ENCODE data around the gene HDDC2. TPM values are rescaled to one million over a fixed set of nuclear protein-coding genes. Genes with fewer than 3 reads are reported as not detected.
"Not testable (repeated sequence)": the region's sequence is repeated elsewhere in the genome, so short reads cannot be mapped to it uniquely, and the experiment has no call there.

Gene HDDC2
- total RNA-seq, 1 donor from 2014 or later, result 18.4 TPM

DNA sequence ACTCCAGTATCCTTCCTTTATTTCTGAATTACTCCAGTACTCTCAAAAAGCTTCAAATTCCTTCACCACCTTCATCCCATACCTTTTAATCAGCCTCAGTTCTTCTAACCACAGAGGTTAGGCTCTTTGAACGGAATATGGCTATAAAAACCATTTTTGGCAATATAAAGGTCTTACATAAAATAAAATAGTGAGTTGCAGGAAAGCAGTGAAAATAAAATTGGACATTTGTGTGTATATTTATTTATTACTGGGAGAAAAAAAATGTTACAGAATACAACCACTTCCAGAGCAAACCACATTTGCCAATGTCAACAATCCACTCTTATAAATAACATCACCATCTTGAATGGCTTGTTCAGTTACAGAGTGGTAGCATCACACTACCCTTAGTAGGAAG, 7.7 kb downstream of the HDDC2 start:
- H3K36me3 Mint-ChIP-seq (ENCODE audit: low read depth, unreplicated experiment), result peaks cover 4% of the 10 kb centered on the region
- TF ChIP-seq, protein P1, sequence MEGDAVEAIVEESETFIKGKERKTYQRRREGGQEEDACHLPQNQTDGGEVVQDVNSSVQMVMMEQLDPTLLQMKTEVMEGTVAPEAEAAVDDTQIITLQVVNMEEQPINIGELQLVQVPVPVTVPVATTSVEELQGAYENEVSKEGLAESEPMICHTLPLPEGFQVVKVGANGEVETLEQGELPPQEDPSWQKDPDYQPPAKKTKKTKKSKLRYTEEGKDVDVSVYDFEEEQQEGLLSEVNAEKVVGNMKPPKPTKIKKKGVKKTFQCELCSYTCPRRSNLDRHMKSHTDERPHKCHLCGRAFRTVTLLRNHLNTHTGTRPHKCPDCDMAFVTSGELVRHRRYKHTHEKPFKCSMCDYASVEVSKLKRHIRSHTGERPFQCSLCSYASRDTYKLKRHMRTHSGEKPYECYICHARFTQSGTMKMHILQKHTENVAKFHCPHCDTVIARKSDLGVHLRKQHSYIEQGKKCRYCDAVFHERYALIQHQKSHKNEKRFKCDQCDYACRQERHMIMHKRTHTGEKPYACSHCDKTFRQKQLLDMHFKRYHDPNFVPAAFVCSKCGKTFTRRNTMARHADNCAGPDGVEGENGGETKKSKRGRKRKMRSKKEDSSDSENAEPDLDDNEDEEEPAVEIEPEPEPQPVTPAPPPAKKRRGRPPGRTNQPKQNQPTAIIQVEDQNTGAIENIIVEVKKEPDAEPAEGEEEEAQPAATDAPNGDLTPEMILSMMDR (IDR thresholded peaks at IDR 0.05; ENCODE audit: unreplicated experiment), result no peak
- no peak overlapping the region for H3K4me3 Mint-ChIP-seq (ENCODE audit: unreplicated experiment)

DNA sequence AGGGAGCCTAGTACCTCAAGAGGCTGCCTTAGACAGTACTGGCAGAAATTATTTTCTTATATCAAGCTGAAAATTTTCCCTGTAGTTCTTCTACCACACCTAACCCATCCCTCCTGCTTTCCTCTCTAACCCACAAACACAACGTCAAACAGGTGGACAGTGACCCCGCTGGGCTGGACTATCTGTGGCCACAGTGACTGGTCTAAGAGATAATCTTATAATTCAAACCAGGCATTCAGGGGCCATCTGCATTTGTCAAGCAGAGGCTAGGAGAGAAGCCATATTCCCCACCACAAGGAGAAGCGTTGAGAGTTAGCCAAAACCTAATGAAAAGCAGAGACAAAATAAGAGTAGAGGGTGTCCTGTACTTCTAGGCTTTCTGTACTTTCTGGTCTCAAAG, 8.2 kb downstream of the HDDC2 start:
- TF ChIP-seq, protein P1 (IDR thresholded peaks at IDR 0.05; ENCODE audit: unreplicated experiment), result no peak
- Mint-ChIP-seq H3K9me3 (ENCODE audit: unreplicated experiment) (no peaks in the 10 kb centered on the region), H3K4me3 (ENCODE audit: unreplicated experiment) (no peak overlapping the region), H3K36me3 (ENCODE audit: low read depth, unreplicated experiment) (peaks cover 4% of the 10 kb centered on the region), H3K4me1 (ENCODE audit: unreplicated experiment) (peaks cover 27% of the 10 kb centered on the region), H3K27ac (ENCODE audit: unreplicated experiment) (no peak overlapping the region), H3K27me3 (ENCODE audit: unreplicated experiment) (no peaks in the 10 kb centered on the region)
- DNase-seq (ENCODE audit: low spot score), result no peak

More for the DNA sequence above, 7.7 kb downstream of the HDDC2 start:
- Mint-ChIP-seq H3K27ac (ENCODE audit: unreplicated experiment) (no peak overlapping the region), H3K27me3 (ENCODE audit: unreplicated experiment) (no peaks in the 10 kb centered on the region), H3K9me3 (ENCODE audit: unreplicated experiment) (no peaks in the 10 kb centered on the region), H3K4me1 (ENCODE audit: unreplicated experiment) (peaks cover 28% of the 10 kb centered on the region)
- no peak for DNase-seq (ENCODE audit: low spot score)

GRCh38 chr6:125287718-125288117, 14.0 kb downstream of the HDDC2 start:
- Mint-ChIP-seq H3K27ac (ENCODE audit: unreplicated experiment) (no peak overlapping the region), H3K4me1 (ENCODE audit: unreplicated experiment) (peaks cover 11% of the 10 kb centered on the region), H3K27me3 (ENCODE audit: unreplicated experiment) (no peaks in the 10 kb centered on the region), H3K36me3 (ENCODE audit: low read depth, unreplicated experiment) (peaks cover 42% of the 10 kb centered on the region), H3K9me3 (ENCODE audit: unreplicated experiment) (no peaks in the 10 kb centered on the region), H3K4me3 (ENCODE audit: unreplicated experiment) (peak overlapping the region; percentile 60)
- DNase-seq (ENCODE audit: low spot score), result no peak
- TF ChIP-seq, protein P1 (IDR thresholded peaks at IDR 0.05; ENCODE audit: unreplicated experiment), result no peak

GRCh38 chr6:125285936-125286335, 15.8 kb downstream of the HDDC2 start:
- Mint-ChIP-seq H3K4me3 (ENCODE audit: unreplicated experiment) (no peak overlapping the region), H3K36me3 (ENCODE audit: low read depth, unreplicated experiment) (peaks cover 47% of the 10 kb centered on the region), H3K27ac (ENCODE audit: unreplicated experiment) (no peak overlapping the region), H3K27me3 (ENCODE audit: unreplicated experiment) (no peaks in the 10 kb centered on the region), H3K4me1 (ENCODE audit: unreplicated experiment) (peaks cover 3% of the 10 kb centered on the region), H3K9me3 (ENCODE audit: unreplicated experiment) (peaks cover 4% of the 10 kb centered on the region)
- DNase-seq (ENCODE audit: low spot score), result no peak
- TF ChIP-seq, protein P1 (IDR thresholded peaks at IDR 0.05; ENCODE audit: unreplicated experiment), result no peak

DNA sequence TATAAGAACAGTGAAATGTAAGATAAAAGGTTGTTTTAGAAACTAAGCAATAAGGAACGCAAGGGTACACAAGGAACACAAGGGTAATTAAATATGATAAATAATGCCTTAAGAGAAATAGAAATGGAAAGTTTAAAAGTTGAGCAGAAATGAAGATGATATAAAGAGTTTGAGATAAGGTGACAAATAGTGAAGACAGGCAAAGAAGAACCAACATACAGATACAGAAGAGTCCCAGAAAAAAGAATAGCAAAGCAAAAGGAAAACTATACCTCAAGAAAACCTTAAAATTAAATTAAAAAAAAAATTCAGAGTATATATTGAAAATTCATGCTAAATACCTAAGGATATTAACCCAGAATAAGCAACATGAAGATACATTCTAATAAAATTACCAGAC, 16.4 kb downstream of the HDDC2 start:
- H3K27ac Mint-ChIP-seq (ENCODE audit: unreplicated experiment), result no peak overlapping the region
- DNase-seq (ENCODE audit: low spot score), result no peak
- H3K27me3 Mint-ChIP-seq (ENCODE audit: unreplicated experiment), result no peaks in the 10 kb centered on the region
- TF ChIP-seq, protein P1 (IDR thresholded peaks at IDR 0.05; ENCODE audit: unreplicated experiment), result no peak
- H3K4me3 Mint-ChIP-seq (ENCODE audit: unreplicated experiment), result no peak overlapping the region
- peaks cover 50% of the 10 kb centered on the region for H3K36me3 Mint-ChIP-seq (ENCODE audit: low read depth, unreplicated experiment)
- H3K4me1 Mint-ChIP-seq (ENCODE audit: unreplicated experiment), result peaks cover 3% of the 10 kb centered on the region
- peaks cover 4% of the 10 kb centered on the region for H3K9me3 Mint-ChIP-seq (ENCODE audit: unreplicated experiment)

GRCh38 chr6:125282470-125282869, 19.3 kb downstream of the HDDC2 start:
- H3K4me3 Mint-ChIP-seq (ENCODE audit: unreplicated experiment); DNase-seq (ENCODE audit: low spot score); H3K4me1 Mint-ChIP-seq (ENCODE audit: unreplicated experiment); H3K27me3 Mint-ChIP-seq (ENCODE audit: unreplicated experiment); H3K27ac Mint-ChIP-seq (ENCODE audit: unreplicated experiment); H3K9me3 Mint-ChIP-seq (ENCODE audit: unreplicated experiment): not testable (repeated sequence)
- H3K36me3 Mint-ChIP-seq (ENCODE audit: low read depth, unreplicated experiment), result peaks cover 55% of the 10 kb centered on the region

DNA sequence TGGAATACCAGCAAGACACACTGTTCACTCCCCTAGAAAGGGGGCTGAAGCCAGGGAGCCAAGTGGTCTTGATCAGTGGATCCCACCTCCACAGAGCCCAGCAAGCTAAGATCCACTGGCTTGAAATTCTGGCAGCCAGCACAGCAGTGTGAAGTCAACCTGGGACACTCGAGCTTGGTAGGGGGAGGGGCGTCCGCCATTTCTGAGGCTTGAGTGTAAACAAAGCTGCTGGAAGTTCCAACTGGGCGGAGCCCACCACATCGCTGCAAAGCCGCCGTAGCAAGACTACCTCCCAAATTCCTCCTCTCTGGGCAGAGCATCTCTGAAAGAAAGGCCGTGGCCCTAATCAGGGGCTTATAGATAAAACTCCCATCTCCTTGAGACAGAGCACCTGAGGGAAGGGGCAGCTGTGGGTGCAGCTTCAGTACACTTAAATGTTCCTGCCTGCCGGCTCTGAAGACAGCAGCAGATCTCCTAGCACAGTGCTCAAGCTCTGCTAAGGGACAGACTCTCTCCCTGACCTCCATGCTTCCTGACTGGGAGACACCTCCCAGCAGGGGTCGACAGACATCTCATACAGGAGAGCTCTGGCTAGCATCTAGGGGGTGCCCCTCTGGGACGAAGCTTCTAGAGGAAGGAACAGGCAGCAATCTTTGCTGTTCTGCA, 21.3 kb downstream of the HDDC2 start:
- H3K4me1 Mint-ChIP-seq (ENCODE audit: unreplicated experiment); DNase-seq (ENCODE audit: low spot score); H3K4me3 Mint-ChIP-seq (ENCODE audit: unreplicated experiment); H3K9me3 Mint-ChIP-seq (ENCODE audit: unreplicated experiment); H3K27ac Mint-ChIP-seq (ENCODE audit: unreplicated experiment); H3K27me3 Mint-ChIP-seq (ENCODE audit: unreplicated experiment): not testable (repeated sequence)
- H3K36me3 Mint-ChIP-seq (ENCODE audit: low read depth, unreplicated experiment), result peaks cover 39% of the 10 kb centered on the region

Measured in endothelial cell (in vitro differentiated cells).